ENCODE data around the gene HPSE2. TPM values are rescaled to one million over a fixed set of nuclear protein-coding genes. Genes with fewer than 3 reads are reported as not detected.

Gene HPSE2
- total RNA-seq, 1 experiment from 2014 or later = 0.05 TPM

DNA sequence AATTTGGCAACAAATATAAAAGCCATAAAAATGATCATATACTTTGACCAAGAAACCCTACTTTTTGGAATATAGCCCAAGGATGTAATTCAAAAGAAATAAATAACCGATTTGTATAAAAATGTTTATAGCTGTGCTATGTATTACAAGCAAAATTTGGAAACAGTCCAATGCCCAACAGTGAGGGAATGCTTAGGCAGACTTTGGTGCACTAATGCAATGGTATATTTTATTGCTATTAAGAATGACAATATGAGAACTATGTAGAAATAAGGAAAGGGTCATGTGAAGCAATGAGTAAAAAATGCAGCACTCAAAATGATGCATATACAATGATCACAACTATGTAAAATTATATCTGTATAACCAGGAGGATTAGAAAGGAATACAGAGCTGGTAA, 515.1 kb downstream of the HPSE2 start:
- Histone ChIP-seq H2AFZ (ENCODE audit: low read depth, low read length, poor library complexity, severe bottlenecking) (no peak overlapping the region), H3K4me3 (replicated peaks in 1 of 2; ENCODE audit: low read depth in 1 of 2, low read length in 2 of 2) (no peak overlapping the region), H4K20me1 (ENCODE audit: insufficient read depth) (no peaks in the 10 kb centered on the region), H3K79me2 (ENCODE audit: insufficient read depth, low read length) (no peaks in the 10 kb centered on the region), H3K27ac (ENCODE audit: low read depth, low read length) (no peak overlapping the region), H3K9me2 (ENCODE audit: insufficient read depth) (no peaks in the 10 kb centered on the region), H3K9me3 (ENCODE audit: control insufficient read depth in 1 of 2, insufficient read depth in 1 of 2, low read depth in 1 of 2, low read length in 2 of 2) (no peaks in the 10 kb centered on the region), H3K4me2 (ENCODE audit: low read length) (no peak overlapping the region), H3K4me1 (ENCODE audit: control insufficient read depth in 1 of 2, insufficient read depth in 2 of 2, low read length in 2 of 2) (no peaks in the 10 kb centered on the region), H3K36me3 (ENCODE audit: control insufficient read depth in 1 of 2, insufficient read depth in 2 of 2, low read length in 2 of 2) (no peaks in the 10 kb centered on the region), H3K27me3 (ENCODE audit: insufficient read depth, low read length) (no peaks in the 10 kb centered on the region), H3K9ac (ENCODE audit: low read length) (no peak overlapping the region)
- no TSS peak for BruUV-seq (replicated peaks)
- no peak for TF ChIP-seq SIN3A (IDR thresholded peaks at IDR 0.05; ENCODE audit: low read depth)
- TF ChIP-seq EZH2phosphoT487 (IDR thresholded peaks at IDR 0.05; ENCODE audit: borderline replicate concordance) = no peak
- no peak for TF ChIP-seq EZH2 (IDR thresholded peaks at IDR 0.05)
- TF ChIP-seq POLR2A (IDR thresholded peaks at IDR 0.05; ENCODE audit: borderline replicate concordance, extremely low read depth, insufficient read depth, insufficient read length) = no peak
- RAD21 ChIA-PET (ENCODE audit: low non-redundant PET in 1 of 2, low total read pairs in 2 of 2, uncharacterized antibody in 2 of 2, unreplicated experiment in 2 of 2) = no interaction called here
- CTCF ChIA-PET = no interaction called here
- ATAC-seq = no peak
- no peak for DNase-seq (ENCODE audit: low read depth, low spot score)
- POLR2A ChIA-PET = no interaction called here
- intact Hi-C loops (cut with micrococcal nuclease) = no loop called here

- Histone ChIP-seq H4K20me1 (ENCODE audit: insufficient read depth) (no peaks in the 10 kb centered on the region), H3K27me3 (ENCODE audit: insufficient read depth, low read length) (peaks cover 22% of the 10 kb centered on the region), H2AFZ (ENCODE audit: low read depth, low read length, poor library complexity, severe bottlenecking) (no peak overlapping the region), H3K9me3 (ENCODE audit: control insufficient read depth in 1 of 2, insufficient read depth in 1 of 2, low read depth in 1 of 2, low read length in 2 of 2) (no peaks in the 10 kb centered on the region), H3K4me2 (ENCODE audit: low read length) (no peak overlapping the region), H3K4me1 (ENCODE audit: control insufficient read depth in 1 of 2, insufficient read depth in 2 of 2, low read length in 2 of 2) (no peaks in the 10 kb centered on the region), H3K79me2 (ENCODE audit: insufficient read depth, low read length) (no peaks in the 10 kb centered on the region), H3K4me3 (replicated peaks in 1 of 2; ENCODE audit: low read depth in 1 of 2, low read length in 2 of 2) (no peak overlapping the region), H3K36me3 (ENCODE audit: control insufficient read depth in 1 of 2, insufficient read depth in 2 of 2, low read length in 2 of 2) (no peaks in the 10 kb centered on the region), H3K9ac (ENCODE audit: low read length) (no peak overlapping the region), H3K27ac (ENCODE audit: low read depth, low read length) (no peak overlapping the region), H3K9me2 (ENCODE audit: insufficient read depth) (no peaks in the 10 kb centered on the region)
- no TSS peak for BruUV-seq (replicated peaks)
- ATAC-seq (no peak), DNase-seq (ENCODE audit: low read depth, low spot score) (no peak)
- intact Hi-C loops (cut with micrococcal nuclease) = no loop called here
- RAD21 ChIA-PET (ENCODE audit: low non-redundant PET in 1 of 2, low total read pairs in 2 of 2, uncharacterized antibody in 2 of 2, unreplicated experiment in 2 of 2) = no interaction called here
- POLR2A ChIA-PET = no interaction called here
- CTCF ChIA-PET = no interaction called here
- TF ChIP-seq SP1 (IDR thresholded peaks at IDR 0.05; ENCODE audit: low read depth) = no peak
- TF ChIP-seq YY1 (IDR thresholded peaks at IDR 0.05; ENCODE audit: extremely low read depth, insufficient replicate concordance, low read depth, low read length) = no peak
- no peak for TF ChIP-seq EZH2phosphoT487 (IDR thresholded peaks at IDR 0.05; ENCODE audit: borderline replicate concordance)
- TF ChIP-seq, protein P1, sequence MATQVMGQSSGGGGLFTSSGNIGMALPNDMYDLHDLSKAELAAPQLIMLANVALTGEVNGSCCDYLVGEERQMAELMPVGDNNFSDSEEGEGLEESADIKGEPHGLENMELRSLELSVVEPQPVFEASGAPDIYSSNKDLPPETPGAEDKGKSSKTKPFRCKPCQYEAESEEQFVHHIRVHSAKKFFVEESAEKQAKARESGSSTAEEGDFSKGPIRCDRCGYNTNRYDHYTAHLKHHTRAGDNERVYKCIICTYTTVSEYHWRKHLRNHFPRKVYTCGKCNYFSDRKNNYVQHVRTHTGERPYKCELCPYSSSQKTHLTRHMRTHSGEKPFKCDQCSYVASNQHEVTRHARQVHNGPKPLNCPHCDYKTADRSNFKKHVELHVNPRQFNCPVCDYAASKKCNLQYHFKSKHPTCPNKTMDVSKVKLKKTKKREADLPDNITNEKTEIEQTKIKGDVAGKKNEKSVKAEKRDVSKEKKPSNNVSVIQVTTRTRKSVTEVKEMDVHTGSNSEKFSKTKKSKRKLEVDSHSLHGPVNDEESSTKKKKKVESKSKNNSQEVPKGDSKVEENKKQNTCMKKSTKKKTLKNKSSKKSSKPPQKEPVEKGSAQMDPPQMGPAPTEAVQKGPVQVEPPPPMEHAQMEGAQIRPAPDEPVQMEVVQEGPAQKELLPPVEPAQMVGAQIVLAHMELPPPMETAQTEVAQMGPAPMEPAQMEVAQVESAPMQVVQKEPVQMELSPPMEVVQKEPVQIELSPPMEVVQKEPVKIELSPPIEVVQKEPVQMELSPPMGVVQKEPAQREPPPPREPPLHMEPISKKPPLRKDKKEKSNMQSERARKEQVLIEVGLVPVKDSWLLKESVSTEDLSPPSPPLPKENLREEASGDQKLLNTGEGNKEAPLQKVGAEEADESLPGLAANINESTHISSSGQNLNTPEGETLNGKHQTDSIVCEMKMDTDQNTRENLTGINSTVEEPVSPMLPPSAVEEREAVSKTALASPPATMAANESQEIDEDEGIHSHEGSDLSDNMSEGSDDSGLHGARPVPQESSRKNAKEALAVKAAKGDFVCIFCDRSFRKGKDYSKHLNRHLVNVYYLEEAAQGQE (IDR thresholded peaks at IDR 0.05; ENCODE audit: low read depth) = no peak
- TF ChIP-seq CEBPB (IDR thresholded peaks at IDR 0.05; ENCODE audit: low read depth) = no peak
- no peak for TF ChIP-seq SRF (IDR thresholded peaks at IDR 0.05; ENCODE audit: low read depth)
- TF ChIP-seq ZBTB33 (IDR thresholded peaks at IDR 0.05; ENCODE audit: extremely low read depth, insufficient replicate concordance, low read length) = no peak
- no peak for TF ChIP-seq ELF1 (IDR thresholded peaks at IDR 0.05; ENCODE audit: borderline replicate concordance, low read depth)
- TF ChIP-seq CBX3 (IDR thresholded peaks at IDR 0.05; ENCODE audit: low read depth) = no peak
- TF ChIP-seq ZFX (IDR thresholded peaks at IDR 0.05) = no peak
- TF ChIP-seq FOSL1 (IDR thresholded peaks at IDR 0.05; ENCODE audit: low read depth) = no peak
- no peak for TF ChIP-seq TCF7L2 (IDR thresholded peaks at IDR 0.05; ENCODE audit: borderline replicate concordance, extremely low read depth, insufficient read depth, insufficient read length)
- TF ChIP-seq POLR2A (IDR thresholded peaks at IDR 0.05; ENCODE audit: borderline replicate concordance, extremely low read depth, insufficient read depth, insufficient read length) = no peak
- no peak for TF ChIP-seq SIN3A (IDR thresholded peaks at IDR 0.05; ENCODE audit: low read depth)
These were observed 522.1 kb downstream of the HPSE2 start for GRCh38 chr10:98713586-98713985.

All from HCT116 (cell line).